H1 (cell line): ENCODE measurements around the gene RBM4. TPM values are rescaled to one million over a fixed set of nuclear protein-coding genes. Genes with fewer than 3 reads are reported as not detected.

Experiments
- CTCF ChIA-PET: fragments of 300-600 bp; sonication (Branson Sonifier 250); formaldehyde crosslinking; loops from one replicate; lab custom pipeline; 2021; ENCODE audit not compliant: partially characterized antibody; lab: Charles Lee
- POLR2A ChIA-PET: fragments of 300-600 bp; sonication (Branson Sonifier 250); formaldehyde crosslinking; loops from one replicate; lab custom pipeline; 2021; ENCODE audit warnings: inconsistent platforms; ENCODE audit not compliant: partially characterized antibody; lab: Charles Lee
- DNase-seq, 2 experiments: peaks; one replicate each; pipeline versions ENCODE4 v3.0.0 to v3.0.0-alpha.2; 2010 to 2022; ENCODE audit warnings: low spot score in 2 of 2, low read depth in 1 of 2, mixed read lengths in 1 of 2
- FAIRE-seq: peaks from 2 replicates; lab custom pipeline; 2011; peaks lifted over from hg19 to GRCh38; lab: Jason Lieb, UNC
- H2AFZ ChIP-seq: 2 replicates; pipeline ENCODE4 v1.8.1; 2012; ENCODE audit warnings: low read length, inconsistent platforms
- H2AK5ac ChIP-seq: 2 replicates; pipeline ENCODE4 v1.6.1; 2013; ENCODE audit warnings: low read depth, low read length
- H2BK120ac ChIP-seq: replicated peaks from 2 replicates; pipeline ENCODE3; 2013; ENCODE audit warnings: low read depth, low read length, inconsistent platforms
- H2BK12ac ChIP-seq: 2 replicates; pipeline ENCODE4 v1.6.1; 2013; ENCODE audit warnings: low read depth, low read length
- H2BK15ac ChIP-seq: 2 replicates; pipeline ENCODE4 v1.6.1; 2013; ENCODE audit warnings: low read length
- H2BK20ac ChIP-seq: 2 replicates; pipeline ENCODE4 v1.6.1; 2013; ENCODE audit warnings: low read length
- H2BK5ac ChIP-seq: 2 replicates; pipeline ENCODE4 v1.6.1; 2013; ENCODE audit warnings: low read depth, low read length
- H3K14ac ChIP-seq: 2 replicates; pipeline ENCODE4 v1.6.1; 2013; ENCODE audit warnings: inconsistent platforms; ENCODE audit not compliant: insufficient read length
- H3K18ac ChIP-seq: 2 replicates; pipeline ENCODE4 v1.6.1; 2013; ENCODE audit warnings: low read length; ENCODE audit errors: extremely low read depth
- H3K23ac ChIP-seq: 2 replicates; pipeline ENCODE4 v1.6.1; 2013; ENCODE audit warnings: inconsistent platforms; ENCODE audit not compliant: insufficient read length
- H3K23me2 ChIP-seq: 2 replicates; pipeline ENCODE4 v1.6.1; 2013; ENCODE audit warnings: low read depth, low read length
- H3K27ac ChIP-seq: 2 replicates; pipeline ENCODE4 v1.6.1; 2011; ENCODE audit warnings: low read depth, low read length, inconsistent platforms
- H3K27me3 ChIP-seq, 4 experiments: replicated peaks in 1 of 4; 1 replicate in 1 of 4; 2 replicates in 3 of 4; pipeline versions ENCODE4 v1.6.1 to v1.8.1; 2011 to 2013; ENCODE audit warnings: low read length in 3 of 4, mild to moderate bottlenecking in 3 of 4, inconsistent platforms in 2 of 4, mixed read lengths in 2 of 4, moderate library complexity in 1 of 4; ENCODE audit not compliant: control insufficient read depth in 3 of 4, insufficient read depth in 3 of 4; ENCODE audit errors: extremely low read depth in 1 of 4
- H3K36me3 ChIP-seq, 4 experiments: 2 replicates each; pipeline versions ENCODE4 v1.6.1 to v1.8.1; 2011 to 2013; ENCODE audit warnings: mild to moderate bottlenecking in 4 of 4, low read length in 3 of 4, moderate library complexity in 2 of 4, control low read depth in 1 of 4, inconsistent platforms in 1 of 4; ENCODE audit not compliant: insufficient read depth in 4 of 4, control insufficient read depth in 2 of 4
- H3K4ac ChIP-seq: replicated peaks from 2 replicates; pipeline ENCODE3; 2013; ENCODE audit warnings: low read length, low read depth, mixed read lengths, inconsistent platforms; ENCODE audit not compliant: insufficient read length
- H3K4me1 ChIP-seq, 4 experiments: replicated peaks in 1 of 4; 1 replicate in 1 of 4; 2 replicates in 3 of 4; pipeline versions ENCODE4 v1.6.1 to v1.8.1; 2011 to 2013; ENCODE audit warnings: low read length in 3 of 4, inconsistent platforms in 2 of 4, mixed read lengths in 1 of 4; ENCODE audit not compliant: insufficient read depth in 4 of 4, control insufficient read depth in 3 of 4
- H3K4me2 ChIP-seq, 2 experiments: 2 replicates each; pipeline versions ENCODE4 v1.6.1 to v1.8.1; 2011 to 2013; ENCODE audit warnings: low read depth in 2 of 2, low read length in 2 of 2, control low read depth in 1 of 2, inconsistent platforms in 1 of 2, mild to moderate bottlenecking in 1 of 2; ENCODE audit not compliant: insufficient read depth in 1 of 2
- H3K4me3 ChIP-seq, 4 experiments: fragments of 200-600, 300-600 bp in 1 of 4; sonication (generic), shearing (Covaris generic), sonication (Bioruptor Twin) in 1 of 4; 2 replicates each; pipeline versions ENCODE4 v1.5.1 to v1.8.1; 2011 to 2016; ENCODE audit warnings: low read length in 4 of 4, low read depth in 3 of 4, control low read depth in 2 of 4, inconsistent platforms in 2 of 4, mild to moderate bottlenecking in 2 of 4, mixed read lengths in 1 of 4, moderate library complexity in 1 of 4; ENCODE audit not compliant: insufficient read depth in 2 of 4; ENCODE audit errors: extremely low read depth in 1 of 4
- H3K56ac ChIP-seq: replicated peaks from 2 replicates; pipeline ENCODE3; 2013; ENCODE audit warnings: low read depth, mild to moderate bottlenecking, mixed read lengths, low read length, inconsistent platforms; ENCODE audit not compliant: insufficient read length
- H3K79me1 ChIP-seq: 2 replicates; pipeline ENCODE4 v1.6.1; 2013; ENCODE audit warnings: low read depth, low read length, control low read depth
- H3K79me2 ChIP-seq, 2 experiments: 2 replicates each; pipeline versions ENCODE4 v1.6.1 to v1.8.1; 2012 to 2013; ENCODE audit warnings: low read length in 2 of 2, mild to moderate bottlenecking in 2 of 2, inconsistent platforms in 1 of 2; ENCODE audit not compliant: insufficient read depth in 2 of 2, control insufficient read depth in 1 of 2
- H3K9ac ChIP-seq, 4 experiments: replicated peaks in 1 of 4; 1 replicate in 1 of 4; 2 replicates in 3 of 4; pipeline versions ENCODE4 v1.6.1 to v1.8.1; 2011 to 2013; ENCODE audit warnings: low read depth in 3 of 4, low read length in 3 of 4, control low read depth in 2 of 4, mild to moderate bottlenecking in 2 of 4, moderate library complexity in 2 of 4, inconsistent platforms in 1 of 4; ENCODE audit errors: extremely low read depth in 1 of 4
- H3K9me3 ChIP-seq, 2 experiments: 2 replicates each; pipeline versions ENCODE4 v1.6.1 to v1.8.1; 2012 to 2013; ENCODE audit warnings: mild to moderate bottlenecking in 2 of 2, moderate library complexity in 2 of 2, control low read depth in 1 of 2, inconsistent platforms in 1 of 2, low read depth in 1 of 2, low read length in 1 of 2, mixed read lengths in 1 of 2; ENCODE audit not compliant: insufficient read depth in 2 of 2
- H4K20me1 ChIP-seq, 2 experiments: replicated peaks in 1 of 2; 2 replicates each; pipeline versions ENCODE3 to v1.8.1; 2011 to 2013; ENCODE audit warnings: inconsistent platforms in 2 of 2, low read length in 2 of 2, mild to moderate bottlenecking in 1 of 2; ENCODE audit not compliant: insufficient read depth in 2 of 2, control insufficient read depth in 1 of 2
- H4K5ac ChIP-seq: 2 replicates; pipeline ENCODE4 v1.6.1; 2013; ENCODE audit warnings: low read length, low read depth, mixed read lengths, inconsistent platforms; ENCODE audit not compliant: insufficient read length
- H4K8ac ChIP-seq: 2 replicates; pipeline ENCODE4 v1.8.0; 2013; ENCODE audit warnings: mild to moderate bottlenecking, moderate library complexity, low read length, inconsistent platforms; ENCODE audit not compliant: insufficient read depth; ENCODE audit errors: extremely low read depth
- H4K91ac ChIP-seq: replicated peaks from 2 replicates; pipeline ENCODE3; 2013; ENCODE audit warnings: low read length, mixed read lengths, inconsistent platforms; ENCODE audit not compliant: insufficient read length
- JUN ChIP-seq: IDR thresholded peaks from 2 replicates; pipeline ENCODE4 v1.6.1; 2011; ENCODE audit warnings: low read depth, mild to moderate bottlenecking, improper control_type of control experiment, low read length
- JUND ChIP-seq: IDR thresholded peaks from 2 replicates; pipeline ENCODE4 v1.6.1; 2011; ENCODE audit warnings: mild to moderate bottlenecking, improper control_type of control experiment, low read length
- RBBP5 ChIP-seq: IDR thresholded peaks from 2 replicates; pipeline ENCODE4 v1.7.1; 2012; ENCODE audit warnings: low read depth, mild to moderate bottlenecking, inconsistent platforms, low read length, moderate library complexity, borderline replicate concordance
- SIN3A ChIP-seq, 2 experiments: IDR thresholded peaks in 1 of 2; conservative IDR thresholded peaks in 1 of 2; 2 replicates each; pipeline ENCODE4 v1.6.1; 2011 to 2012; ENCODE audit warnings: low read length in 2 of 2, improper control_type of control experiment in 1 of 2, low read depth in 1 of 2, mild to moderate bottlenecking in 1 of 2
- YY1 ChIP-seq: IDR thresholded peaks from 2 replicates; pipeline ENCODE4 v1.6.1; 2011; ENCODE audit warnings: low read depth, mild to moderate bottlenecking, low read length
- WGBS, 2 experiments: shearing (Covaris generic) in 1 of 2; methylation state at CpG; one replicate each; pipeline versions ENCODE4 v1.1.6 to v1.1.7; 2013 to 2015; ENCODE audit warnings: low lambda C conversion rate in 2 of 2, mixed read lengths in 2 of 2, inconsistent platforms in 1 of 2, low coverage in 1 of 2, missing lambda C conversion rate in 1 of 2; ENCODE audit not compliant: insufficient replicate concordance in 2 of 2, insufficient coverage in 1 of 2, insufficient read length in 1 of 2; ENCODE audit errors: extremely low coverage in 1 of 2, missing lambda C conversion rate in 1 of 2; 5-methylcytosine and 5-hydroxymethylcytosine counted together
- polyA plus RNA-seq, 7 experiments: library from polyadenylated mRNA; depleted of rRNA in 3 of 7; stranded (reverse) in 5 of 7; unstranded in 2 of 7; fragments of >200 nt in 5 of 7; fragments of 200-250 nt in 2 of 7; gene quantifications; 1 replicate in 5 of 7; 2 replicates in 1 of 7; 4 replicates in 1 of 7; pipeline versions ENCODE4 v1.2.1 to v1.2.3, GENCODE V29; 2011 to 2013; ENCODE audit warnings: missing spikeins in 2 of 7, mixed read lengths in 2 of 7
- total RNA-seq: library from RNA; stranded (reverse); fragmentation: NEBNext Ultra II Directional; extraction: Animal tissue kit (Norgen Biotek cat#: 25700); gene quantifications from 2 replicates; pipeline ENCODE4 v1.2.1, GENCODE V29; 2021

Gene RBM4
- total and polyA plus RNA-seq, 2 of the 8 experiments (the other 6 are each of a cell fraction or from before 2014, with no cell fraction given) = 192 to 330 TPM

- Histone ChIP-seq H2BK12ac (no peak overlapping the region; the same call in 1 of the 2 replicates), H2AFZ (no peak overlapping the region), H3K27ac (peak overlapping the region; percentile 99), H2BK15ac (no peak overlapping the region), H3K4me3 (peak overlapping the region; percentile 84 to 98 (median 94)), H4K8ac (peak overlapping the region; percentile 100; the same call in 1 of the 2 replicates), H3K4me2 (peak overlapping the region; percentile 65 to 67), H4K91ac (peak overlapping the region; percentile 56), H4K20me1 (peaks cover 31 to 42% of the 10 kb centered on the region in 2 experiments), H3K27me3 (no peaks in the 10 kb centered on the region), H3K23me2 (peaks cover 10% of the 10 kb centered on the region), H2AK5ac (peak overlapping the region; percentile 14; the same call in 1 of the 2 replicates), H2BK120ac (peak overlapping the region; percentile 26), H3K36me3 (peaks cover 25 to 56% (median 39%) of the 10 kb centered on the region in 4 experiments), H3K9ac (peak overlapping the region; percentile 95 to 100 (median 99)), H3K18ac (peak overlapping the region; percentile 72; the same call in 1 of the 2 replicates), H3K14ac (no peak overlapping the region), H3K4me1 (peaks cover 0 to 20% (median 15%) of the 10 kb centered on the region in 4 experiments; a peak in 5 of 7 replicates), H2BK5ac (peak overlapping the region; percentile 100), H3K79me2 (peaks cover 53 to 78% of the 10 kb centered on the region in 2 experiments), H3K23ac (no peak overlapping the region), H3K56ac (peak overlapping the region; percentile 97), H4K5ac (peak overlapping the region; percentile 97), H3K4ac (peak overlapping the region; percentile 46), H3K9me3 (no peaks in the 10 kb centered on the region), H2BK20ac (no peak overlapping the region), H3K79me1 (no peaks in the 10 kb centered on the region; the same call in none of the 2 replicates)
- POLR2A ChIA-PET = interaction anchor here (0.7 to 66.2 kb wide), 17 partner anchors 3 to 250 kb away, joined by 3 to 2165 read pairs (median 4); partner anchors contain the start of genes ACTN3, CCDC87, CCS and CTSF
- DNase-seq (no peak), FAIRE-seq (no peak)
- WGBS, 2 experiments = 22% methylated on average over 27 of the region's 27 CpGs; no CpG with 5 or more reads in 1 of the 2 experiments
- CTCF ChIA-PET = interaction anchor here (0.7 to 1.9 kb wide), 7 partner anchors 12 to 128 kb away, joined by 3 to 10 read pairs (median 4); partner anchors contain the start of gene CCDC87
- TF ChIP-seq YY1 = no peak
- no peak for TF ChIP-seq RBBP5
- 0 out of 4 replicates have a peak, but pooled peaks of 1 of the 2 experiments have one; percentile 12 for TF ChIP-seq SIN3A (conservative IDR thresholded peaks at IDR 0.05 in 1 of 2, IDR thresholded peaks at IDR 0.05 in 1 of 2; ENCODE audit: low read depth in 1 of 2, low read length in 2 of 2)
- no peak for TF ChIP-seq JUND
- TF ChIP-seq JUN = no peak
Measured at GRCh38 chr11:66639066-66639813, 737 bp downstream of the RBM4 start.
